ENCODE results near the gene PTPN23.
A peak's percentile ranks its signal among the peaks of the same experiment; 100 is the strongest.

Gene PTPN23

DNA sequence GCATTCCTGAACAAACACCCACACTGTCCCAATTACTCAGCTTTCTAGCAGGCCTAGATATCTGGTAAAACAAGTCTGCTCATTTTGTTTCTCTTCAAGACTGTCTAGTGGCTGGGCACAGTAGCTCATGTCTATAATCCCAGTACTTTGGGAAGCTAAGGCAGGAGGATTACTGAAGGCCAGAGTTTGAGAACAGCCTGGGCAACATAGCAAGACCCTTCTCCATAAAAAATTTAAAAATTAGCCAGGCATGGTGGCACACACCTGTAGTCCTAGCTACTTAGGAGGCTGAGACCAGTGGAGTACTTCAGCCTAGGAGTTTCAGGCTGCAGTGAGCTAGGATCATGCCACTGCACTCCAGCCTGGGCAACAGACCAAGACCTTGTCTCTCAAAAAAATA lies 6.2 kb upstream of the PTPN23 start:
- DNase-seq (ENCODE audit: low spot score): no peak

DNA sequence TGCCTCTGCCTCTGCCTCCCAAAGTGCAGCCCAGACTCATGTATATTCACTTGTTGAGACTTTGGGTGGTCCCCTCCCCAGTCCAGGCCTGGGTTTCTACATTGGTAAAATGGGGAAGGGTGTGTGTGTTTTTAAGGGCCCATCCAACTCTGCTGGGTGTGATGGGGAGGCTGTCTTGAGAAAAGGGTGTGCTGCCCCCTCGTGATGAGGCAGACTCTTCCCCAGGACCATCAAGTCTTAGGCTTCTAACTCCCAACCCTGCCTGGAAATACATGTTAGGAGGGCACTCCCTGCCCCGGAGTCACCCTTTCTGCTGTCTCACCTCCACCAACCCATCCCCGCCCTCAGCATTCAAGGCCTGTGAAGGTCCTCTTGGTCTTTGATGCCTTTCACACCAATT lies 4.4 kb upstream of the PTPN23 start:
- no peak for DNase-seq (ENCODE audit: low spot score)

DNA sequence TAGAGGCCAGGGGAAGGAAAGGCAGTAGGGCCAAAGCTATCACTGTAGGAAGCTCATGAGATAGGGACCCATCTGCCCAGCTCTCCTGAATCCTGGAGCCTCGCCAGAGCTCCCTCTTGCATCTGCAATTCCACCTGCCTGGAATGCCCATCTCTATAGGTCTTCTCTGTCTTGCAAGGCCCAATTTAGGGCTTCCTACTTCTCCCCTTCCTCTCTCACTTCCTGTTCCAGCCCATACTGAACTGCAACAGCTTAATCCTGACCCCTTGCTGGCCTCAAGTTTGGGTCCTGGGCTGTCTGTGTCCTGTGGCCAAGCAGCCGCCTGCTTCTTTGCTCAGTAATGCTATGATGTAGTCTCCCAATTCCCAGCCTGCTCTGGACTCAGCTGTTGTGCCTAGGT lies 3.6 kb upstream of the PTPN23 start:
- no peak for DNase-seq (ENCODE audit: low spot score)

DNA sequence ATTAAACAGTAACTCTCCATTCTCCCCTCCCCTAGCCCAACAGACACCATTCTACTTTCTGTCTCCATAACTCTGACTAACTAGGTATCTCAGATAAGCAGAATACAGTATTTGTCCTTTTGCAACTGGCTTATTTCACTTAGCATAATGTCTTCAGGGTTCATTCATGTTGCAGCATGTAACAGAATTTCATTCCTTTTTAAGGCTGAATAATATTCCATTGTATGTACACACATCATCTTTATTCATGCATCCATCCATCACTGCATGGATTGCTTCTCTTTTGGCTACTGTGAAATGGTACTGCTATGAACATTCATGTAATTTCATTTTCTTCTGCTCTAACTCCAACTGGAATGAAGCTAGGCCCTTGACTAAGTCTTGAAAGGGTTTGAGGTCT lies 2.0 kb upstream of the PTPN23 start:
- no peak for DNase-seq (ENCODE audit: low spot score)

DNA sequence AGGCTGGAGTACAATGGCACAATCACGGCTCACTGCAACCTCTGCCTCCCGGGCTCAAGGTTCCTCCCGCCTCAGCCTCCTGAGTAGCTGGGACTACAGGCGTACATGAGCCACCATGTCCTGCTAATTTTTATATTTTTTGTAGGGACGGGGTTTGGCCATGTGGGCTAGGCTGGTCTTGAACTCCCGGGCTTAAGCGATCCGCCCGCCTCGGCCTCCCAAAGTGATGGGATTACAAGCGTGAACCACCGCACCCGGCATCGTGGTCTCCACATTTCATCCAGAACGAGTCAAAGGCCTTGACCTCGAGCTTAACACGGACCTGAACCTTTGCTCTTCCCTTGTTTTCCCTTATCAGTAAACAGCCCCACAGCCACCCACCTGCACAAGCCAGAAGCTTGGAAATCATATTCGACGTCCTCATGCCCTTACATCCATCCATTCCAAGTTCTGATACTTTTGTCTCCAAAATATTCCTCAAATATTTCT lies 1.4 kb upstream of the PTPN23 start:
- DNase-seq (ENCODE audit: low spot score): no peak

DNA sequence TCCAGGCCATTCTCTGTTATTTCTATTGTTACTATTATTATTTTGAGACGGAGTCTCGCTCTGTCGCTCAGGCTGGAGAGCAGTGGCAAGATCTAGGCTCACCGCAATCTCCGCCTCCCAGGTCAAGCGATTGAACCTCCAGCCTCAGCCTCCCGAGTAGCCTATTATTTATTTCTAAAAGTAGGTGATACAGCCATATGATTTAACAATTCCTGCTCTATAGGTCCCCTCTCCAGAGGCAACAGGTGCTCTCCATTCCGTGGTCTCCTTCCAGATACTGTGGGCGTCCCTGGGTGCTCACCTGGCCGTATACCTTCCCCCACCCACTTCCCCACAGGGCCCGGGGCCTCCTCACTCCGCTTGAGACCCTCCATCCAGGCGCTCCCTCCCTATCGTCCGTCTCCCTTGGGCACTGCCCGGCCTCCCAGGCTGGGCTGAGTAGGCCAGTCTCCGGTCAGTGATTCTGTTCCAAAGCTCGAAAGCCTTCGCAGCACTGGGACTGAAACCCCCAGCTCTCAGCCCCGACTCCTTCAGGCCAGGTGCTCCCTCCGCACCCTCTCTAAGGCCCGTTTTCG lies 708 bp upstream of the PTPN23 start:
- no peak for DNase-seq (ENCODE audit: low spot score)

DNA sequence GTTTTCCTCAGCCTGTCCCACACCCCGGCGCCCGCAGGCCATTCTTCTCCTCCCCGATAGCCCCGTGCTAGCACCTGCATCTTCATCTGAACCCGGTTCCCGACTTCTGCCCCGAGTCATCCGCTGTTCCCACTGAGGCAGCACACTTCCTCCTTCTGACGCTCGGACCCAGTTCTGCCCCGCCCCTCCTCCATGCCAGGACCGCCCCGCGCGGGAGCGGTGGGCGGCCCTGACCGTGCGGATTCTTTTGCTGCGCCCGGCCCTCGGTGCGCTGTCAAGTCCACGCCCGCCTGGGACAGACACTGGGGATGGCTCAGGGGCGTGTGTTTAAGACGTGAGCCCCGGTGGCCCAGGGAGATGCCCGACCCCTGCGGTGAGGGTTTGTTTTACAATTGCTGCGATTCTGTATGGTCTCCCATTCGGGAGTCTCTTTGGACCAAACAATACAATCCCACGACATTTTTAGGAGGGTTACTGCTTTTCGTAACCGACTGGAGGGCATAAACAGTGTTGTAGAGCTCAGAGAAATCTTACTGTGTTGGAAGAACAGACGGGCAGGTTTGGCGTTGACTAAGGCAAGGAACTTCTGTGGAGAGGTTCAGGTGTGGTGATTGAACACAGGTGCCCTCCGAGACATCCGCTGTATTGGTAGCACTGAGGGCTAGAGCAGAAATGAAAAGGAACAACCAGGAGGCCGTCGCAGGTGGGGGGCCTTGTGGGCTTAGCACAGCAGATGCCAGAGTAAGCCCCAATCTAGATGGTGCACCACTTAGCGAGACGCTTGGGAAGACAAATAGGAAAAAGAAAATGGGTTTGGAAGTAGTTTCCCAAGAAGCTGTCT lies 716 bp downstream of the PTPN23 start:
- DNase-seq (ENCODE audit: low spot score): peak; percentile 93

DNA sequence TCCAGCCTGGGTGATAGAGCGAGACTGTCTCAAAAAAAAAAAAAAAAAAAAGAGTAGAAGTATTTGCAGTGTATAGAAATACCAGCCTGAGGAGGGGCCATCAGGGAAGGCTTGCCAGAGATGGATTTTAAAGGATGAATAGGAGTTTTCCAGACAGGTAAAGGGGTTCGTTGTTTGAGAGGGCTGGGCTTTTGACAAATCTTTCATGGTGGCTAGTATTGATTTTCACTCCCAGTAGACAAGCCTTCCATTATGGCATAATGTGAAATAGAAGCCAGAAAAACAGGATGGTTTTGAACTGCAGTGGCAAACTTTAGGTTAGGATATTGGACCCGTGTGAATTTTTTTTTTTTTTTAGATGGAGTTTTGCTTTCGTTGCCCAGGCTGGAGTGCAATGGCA lies 3.6 kb downstream of the PTPN23 start:
- DNase-seq (ENCODE audit: low spot score): no peak

DNA sequence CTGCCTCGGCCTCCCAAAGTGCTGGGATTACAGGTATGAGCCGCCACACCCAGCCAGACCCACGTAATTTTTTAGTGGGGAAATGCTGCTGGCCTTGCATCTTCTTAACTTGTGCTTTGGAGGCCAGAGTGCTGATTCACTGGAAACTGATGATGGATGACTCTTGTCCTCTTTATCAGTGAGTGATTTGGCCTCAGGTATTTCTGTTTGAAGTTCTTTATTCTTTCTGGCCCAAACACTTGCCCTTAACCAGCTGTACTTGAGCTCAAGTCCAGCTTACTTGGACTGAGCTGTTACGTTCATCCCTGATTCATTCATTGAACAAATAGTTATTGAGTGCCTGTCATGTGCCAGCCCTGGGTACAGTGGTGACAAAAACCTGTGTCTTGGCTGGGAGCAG lies 4.2 kb downstream of the PTPN23 start:
- DNase-seq (ENCODE audit: low spot score): no peak

DNA sequence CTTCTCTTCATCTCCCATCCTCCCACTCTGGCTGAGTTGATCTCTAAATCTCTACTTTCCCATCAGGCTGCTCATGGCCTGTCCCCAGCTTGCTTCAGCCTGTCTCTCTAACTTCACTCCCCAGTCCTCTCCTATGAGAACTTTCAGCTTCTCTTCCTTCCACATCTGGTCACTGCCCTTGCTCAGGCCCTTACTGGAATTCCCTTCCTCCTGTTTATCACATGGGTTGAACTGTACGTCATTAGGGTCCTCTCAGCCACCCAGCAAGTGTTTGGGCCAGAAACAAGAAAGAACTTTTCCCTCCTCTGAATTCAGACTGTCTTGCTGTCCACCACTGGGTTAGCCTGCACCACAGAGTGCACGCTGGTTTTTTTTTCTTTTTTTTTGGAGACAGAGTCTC lies 5.0 kb downstream of the PTPN23 start:
- no peak for DNase-seq (ENCODE audit: low spot score)

DNA sequence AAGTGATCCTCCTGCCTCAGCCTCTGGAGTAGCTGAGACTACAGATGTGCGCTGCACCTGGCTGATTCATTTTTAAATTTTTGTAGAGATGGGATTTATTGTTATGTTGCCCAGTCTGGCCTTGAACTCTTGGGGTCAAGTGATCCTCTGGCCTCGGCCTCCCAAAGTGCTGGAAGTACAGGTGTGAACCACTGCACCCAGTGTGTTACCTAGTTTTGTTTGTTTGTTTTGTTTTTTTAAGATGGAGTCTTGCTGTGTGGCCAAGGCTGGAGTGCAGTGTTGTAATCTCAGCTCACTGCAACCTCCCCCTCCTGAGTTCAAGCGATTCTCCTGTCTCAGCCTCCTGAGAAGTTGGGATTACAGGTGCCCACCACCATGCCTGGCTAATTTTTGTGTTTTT lies 12.1 kb downstream of the PTPN23 start:
- no peak for DNase-seq (ENCODE audit: low spot score)

DNA sequence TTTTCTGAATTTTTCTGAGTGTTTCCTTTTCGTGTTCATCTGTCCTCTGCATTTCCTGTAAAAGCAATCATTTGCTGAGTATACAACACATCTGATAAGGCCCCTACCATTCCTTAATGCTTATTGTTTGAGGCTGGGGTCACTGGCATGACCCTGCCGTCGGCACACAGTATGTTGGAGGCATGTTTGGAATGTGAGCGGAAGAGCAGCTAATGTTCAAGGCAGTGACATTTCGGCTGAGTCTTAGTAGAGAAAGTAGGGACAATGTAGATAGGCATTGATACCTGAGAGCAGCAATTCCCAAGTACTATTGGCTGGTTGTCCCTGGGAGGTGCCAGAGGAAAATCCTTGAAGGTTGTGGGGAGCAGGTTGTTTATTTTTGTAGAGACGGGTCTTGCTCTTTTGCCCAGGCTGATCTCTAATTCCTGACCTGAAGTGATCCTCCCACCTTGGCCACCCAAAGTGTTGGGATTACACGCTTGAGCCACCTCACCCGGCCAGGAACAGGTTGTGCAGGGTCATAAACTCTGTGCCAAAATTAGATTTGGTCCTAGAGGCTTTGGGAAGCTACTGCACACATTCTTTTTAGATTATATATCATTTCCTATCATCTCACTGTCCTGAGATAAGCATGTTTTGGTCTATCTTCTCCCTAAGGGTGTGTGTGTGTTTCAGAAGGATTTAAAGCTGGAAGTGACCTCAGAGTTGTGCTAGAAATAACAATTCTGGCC lies 13.5 kb downstream of the PTPN23 start:
- peak; percentile 15 for DNase-seq (ENCODE audit: low spot score)

DNA sequence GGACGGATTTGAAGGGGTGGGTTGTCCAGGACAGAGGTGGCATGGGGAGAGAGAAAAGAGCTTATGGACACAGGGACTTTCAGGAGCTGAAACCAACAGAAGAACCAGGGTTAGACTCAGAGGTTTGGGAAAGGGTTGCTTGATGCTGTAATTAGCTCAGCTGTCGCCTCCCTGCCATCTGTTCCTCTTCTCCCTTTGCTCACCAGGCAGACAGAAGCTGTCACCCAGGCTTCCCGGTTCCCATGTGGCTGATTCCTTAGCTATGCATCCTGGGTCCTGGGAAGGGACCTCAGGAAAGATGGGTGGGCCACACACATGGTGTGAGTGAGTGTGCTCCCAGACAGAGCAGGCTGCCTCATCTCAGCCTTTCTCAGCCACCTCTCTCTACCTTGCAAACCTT lies 14.1 kb downstream of the PTPN23 start:
- no peak for DNase-seq (ENCODE audit: low spot score)

DNA sequence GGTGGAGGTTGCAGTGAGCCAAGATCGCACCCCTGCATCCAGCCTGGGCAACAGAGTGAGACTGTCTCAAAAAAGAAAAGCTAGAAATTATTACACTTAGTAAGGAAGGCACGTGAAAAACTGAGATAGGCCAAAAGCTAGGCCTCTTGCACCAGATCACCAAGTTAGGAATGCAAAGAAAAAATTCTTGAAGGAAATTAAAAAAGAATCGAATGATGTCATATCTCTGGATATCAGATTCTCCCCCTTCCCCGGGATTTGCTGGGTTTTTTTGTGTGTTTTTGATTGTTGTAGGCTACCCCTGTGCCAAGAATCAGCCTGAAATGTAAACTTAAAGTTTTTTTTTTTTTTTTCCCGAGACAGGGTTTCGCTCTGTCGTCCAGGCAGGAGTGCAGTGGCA lies 17.4 kb downstream of the PTPN23 start:
- DNase-seq (ENCODE audit: low spot score): peak; percentile 35

DNA sequence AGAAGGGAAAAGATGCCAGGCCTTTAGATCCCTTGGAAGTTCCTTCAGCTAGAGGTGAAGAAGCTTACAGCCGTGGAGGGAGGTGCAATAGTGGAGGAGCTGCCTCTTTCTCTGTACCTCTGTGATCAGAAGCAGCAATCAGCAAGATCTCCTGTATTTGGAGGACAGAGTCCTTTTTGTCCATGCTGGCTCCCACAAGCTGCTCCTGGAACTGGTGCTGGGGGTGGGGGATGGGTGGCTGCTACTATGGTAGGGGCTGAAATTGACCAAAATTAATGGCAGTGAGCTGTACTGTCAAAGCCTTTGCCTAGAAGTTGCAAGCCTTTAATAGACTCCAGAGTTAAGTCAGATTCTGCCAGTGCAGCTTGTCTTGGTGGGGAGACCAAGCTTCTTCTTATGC lies 18.2 kb downstream of the PTPN23 start:
- DNase-seq (ENCODE audit: low spot score): no peak

DNA sequence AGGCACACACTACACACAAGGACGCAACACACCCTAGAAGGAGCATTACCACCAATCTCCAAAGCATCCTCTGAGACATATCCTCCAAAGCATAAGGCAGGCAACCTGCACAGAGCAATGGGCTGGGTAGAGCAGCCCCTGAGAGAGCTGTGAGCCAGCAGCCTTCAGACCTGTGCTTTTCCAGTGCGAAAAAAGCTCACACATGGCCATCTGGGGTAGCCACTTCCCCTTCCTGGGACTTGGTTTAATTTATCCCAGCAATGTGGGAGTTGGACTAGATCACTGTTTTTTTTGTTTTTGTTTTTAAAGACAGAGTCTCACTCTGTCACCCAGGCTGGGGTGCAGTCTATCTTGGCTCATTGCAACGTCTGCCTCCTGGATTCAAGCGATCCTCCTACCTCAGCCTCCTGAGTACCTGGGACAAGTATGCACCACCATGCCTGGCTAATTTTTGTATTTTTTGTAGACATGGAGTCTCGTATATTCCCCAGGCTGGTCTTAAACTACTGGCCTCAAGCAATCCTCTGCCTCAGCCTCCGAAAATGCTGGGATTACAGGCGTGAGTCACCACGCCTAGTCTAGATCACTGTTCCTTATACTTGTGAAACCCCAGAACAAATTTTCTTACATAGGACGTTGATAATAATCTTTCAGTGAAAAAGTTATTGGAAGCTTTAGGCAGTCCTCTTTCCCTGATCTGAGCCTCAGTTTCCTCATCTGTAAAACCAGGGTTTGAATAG lies 18.9 kb downstream of the PTPN23 start:
- DNase-seq (ENCODE audit: low spot score): no peak

DNA sequence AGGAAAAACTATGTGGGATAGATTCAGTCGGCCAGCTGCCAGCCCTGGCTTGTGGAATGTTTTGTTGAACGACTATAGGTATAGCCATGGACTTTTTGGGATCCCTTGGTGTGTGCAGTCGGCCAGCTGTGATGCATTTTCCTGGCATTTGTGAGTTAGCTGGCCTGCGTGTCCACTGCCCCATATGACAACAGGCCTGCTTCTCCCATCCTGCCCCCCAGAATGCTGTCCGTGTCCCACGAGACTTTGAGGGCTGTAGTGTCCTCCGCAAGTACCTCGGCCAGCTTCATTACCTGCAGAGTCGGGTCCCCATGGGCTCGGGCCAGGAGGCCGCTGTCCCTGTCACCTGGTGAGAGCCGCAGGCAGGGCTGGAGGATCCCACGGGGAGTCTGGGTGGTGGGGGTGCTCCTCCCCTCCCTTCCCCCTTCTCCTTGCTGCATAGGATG lies 23.6 kb downstream of the PTPN23 start:
- DNase-seq (ENCODE audit: low spot score): peak; percentile 21

DNA sequence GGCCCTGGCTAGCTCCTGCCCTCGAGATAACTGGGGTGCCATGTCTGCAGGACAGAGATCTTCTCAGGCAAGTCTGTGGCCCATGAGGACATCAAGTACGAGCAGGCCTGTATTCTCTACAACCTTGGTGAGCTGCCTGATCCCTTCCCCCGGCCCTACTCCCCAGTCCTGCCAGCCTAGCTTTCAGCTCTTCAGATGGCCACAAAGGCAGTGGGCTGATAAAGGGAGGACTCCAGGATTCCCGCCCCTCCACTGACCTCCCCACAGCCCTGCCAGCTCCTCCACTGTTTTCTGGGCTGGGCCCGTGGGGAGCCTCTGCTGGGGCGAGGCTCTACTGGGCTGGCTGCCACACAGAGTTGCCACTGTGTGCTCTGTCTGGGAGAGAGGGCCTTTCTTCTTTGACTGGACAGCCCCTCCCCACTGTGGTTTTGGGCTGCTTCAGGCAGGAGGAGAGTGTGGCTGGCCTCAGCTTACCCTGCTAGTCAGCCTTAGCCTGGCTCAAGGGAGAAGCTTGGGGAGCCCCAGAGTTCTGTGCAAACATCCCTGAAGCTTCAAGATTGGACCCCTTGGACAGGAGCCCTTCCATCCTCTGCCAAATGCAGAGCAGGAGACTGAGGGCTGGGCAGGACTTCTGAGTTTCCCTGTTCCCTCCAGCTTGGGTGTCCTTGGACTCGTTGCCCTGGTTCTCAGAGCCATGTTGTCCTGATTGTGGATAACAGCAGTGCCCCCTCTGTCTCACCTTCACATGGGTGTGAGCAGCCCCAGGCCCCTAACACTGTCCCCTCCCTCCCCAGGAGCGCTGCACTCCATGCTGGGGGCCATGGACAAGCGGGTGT lies 24.4 kb downstream of the PTPN23 start:
- peak; percentile 50 for DNase-seq (ENCODE audit: low spot score)

DNA sequence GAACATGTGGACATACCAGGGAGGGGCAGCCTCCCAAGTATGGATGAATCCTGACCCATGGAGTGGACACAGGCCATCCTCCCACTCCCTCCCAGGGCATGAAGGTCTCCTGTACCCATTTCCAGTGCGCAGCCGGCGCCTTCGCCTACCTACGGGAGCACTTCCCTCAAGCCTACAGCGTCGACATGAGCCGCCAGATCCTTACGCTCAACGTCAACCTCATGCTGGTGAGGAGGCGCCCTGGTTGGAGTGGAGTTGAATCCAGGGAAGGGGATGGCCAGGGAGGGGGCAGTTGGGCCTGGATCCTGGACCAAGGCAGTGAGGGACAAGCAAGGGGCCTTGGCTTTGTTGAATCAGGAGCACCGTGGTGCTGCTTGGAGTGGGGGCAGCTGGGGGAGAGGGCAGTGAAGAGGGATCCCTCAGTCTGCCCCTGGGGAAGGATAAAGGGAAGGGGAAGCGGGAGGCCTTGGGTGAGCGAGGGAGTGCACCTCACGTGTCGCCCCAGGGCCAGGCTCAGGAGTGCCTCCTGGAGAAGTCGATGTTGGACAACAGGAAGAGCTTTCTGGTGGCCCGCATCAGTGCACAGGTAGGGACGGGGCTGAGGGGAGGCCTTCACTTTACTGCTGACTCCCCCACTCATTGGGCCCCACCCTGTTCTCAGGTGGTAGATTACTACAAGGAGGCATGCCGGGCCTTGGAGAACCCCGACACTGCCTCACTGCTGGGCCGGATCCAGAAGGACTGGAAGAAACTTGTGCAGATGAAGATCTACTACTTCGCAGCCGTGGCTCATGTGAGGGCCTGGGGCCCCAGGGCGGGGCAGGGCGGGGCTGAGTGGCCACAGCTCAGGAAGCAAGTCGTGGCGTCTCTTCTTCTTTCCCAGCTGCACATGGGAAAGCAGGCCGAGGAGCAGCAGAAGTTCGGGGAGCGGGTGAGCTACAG lies 25.3 kb downstream of the PTPN23 start:
- no peak for DNase-seq (ENCODE audit: low spot score)

DNA sequence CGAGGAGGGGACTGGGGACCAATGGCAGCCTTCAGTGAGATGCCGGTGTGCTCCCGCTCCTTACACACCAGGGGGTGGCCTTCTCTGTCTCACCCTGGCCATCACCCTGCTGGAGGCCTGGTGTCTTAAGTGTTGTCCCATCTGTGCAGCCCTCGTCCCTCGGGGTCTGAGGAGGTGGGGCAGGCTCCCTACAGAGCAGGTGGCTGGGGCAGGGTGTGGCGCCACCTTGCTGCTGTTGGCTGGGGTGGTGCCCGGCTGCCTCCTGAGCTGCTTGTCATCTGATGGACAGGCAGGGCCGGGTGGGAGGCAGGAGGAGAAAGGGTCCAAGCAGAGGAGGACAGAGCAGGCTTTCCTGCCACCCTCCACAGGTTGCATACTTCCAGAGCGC lies 25.9 kb downstream of the PTPN23 start:
- DNase-seq (ENCODE audit: low spot score): no peak
